NCI-H1105 (cell line): ENCODE results near the gene ANTXR2.

Experiments
- DNase-seq: peaks from one replicate; lab custom pipeline; 2025; lab: John Stamatoyannopoulos, UW

The ANTXR2 gene

DNA sequence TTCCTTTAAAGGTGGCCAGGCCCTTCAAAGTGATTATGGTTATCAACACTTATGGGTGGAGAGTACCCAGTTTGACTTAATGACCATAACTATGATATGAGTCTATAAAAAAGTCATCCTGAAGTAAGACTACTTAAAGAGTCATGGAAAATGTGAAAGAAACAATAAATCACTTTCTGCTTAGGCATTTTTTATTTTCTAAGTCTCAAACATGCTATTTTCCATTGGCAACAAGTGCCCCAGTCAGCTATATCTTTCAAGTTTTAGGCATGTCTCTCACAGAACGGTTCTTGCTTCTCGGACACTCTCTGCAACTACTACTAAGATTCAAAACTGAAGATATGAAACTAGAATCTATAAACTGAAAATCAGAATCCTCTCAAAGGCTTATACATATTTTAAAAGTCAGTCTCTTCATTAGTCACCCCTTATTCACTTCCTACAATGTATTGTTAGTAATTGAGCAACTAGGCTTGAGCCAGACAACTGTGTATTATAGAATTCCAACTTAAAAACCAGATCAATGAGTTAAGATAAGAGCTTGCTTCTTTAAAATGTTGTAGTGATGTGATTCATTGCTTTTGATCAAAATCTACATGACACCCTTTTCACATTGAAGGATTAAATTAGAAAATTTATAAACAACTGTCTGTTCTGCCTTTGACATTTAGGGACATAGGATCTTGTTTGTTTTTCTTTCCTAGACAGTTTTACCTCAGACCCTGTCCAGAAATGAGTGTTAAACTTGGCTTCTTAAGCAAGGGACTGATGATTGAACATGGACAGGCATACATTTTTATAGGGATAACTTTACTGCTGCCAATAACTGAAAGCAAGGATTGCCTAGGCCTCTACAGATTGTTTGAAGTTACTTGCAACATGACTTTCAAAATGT lies 2.9 kb downstream of the ANTXR2 start:
- DNase-seq: no peak

- DNase-seq: no peak
These were observed 3.8 kb downstream of the ANTXR2 start for GRCh38 chr4:80069108-80069836.

DNA sequence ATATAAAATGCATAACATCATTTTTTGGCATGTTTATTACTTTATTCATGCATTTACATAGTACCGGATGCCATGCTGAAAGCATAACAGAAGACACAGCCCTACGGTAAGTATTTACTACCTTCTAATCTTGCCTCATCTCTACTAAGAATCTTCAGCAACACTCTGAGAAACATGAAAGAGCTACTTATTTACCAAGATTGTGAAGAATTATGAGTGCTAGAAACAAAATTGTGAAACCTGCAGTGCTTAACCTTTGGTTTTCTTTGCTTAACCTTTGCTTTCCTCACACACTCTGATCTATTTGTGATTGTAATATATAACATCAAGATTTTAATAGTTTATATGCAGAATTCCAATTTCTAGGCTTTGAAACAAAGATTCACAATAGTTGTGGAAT lies 7.4 kb downstream of the ANTXR2 start:
- no peak for DNase-seq

- no peak for DNase-seq
These were observed 10.5 kb downstream of the ANTXR2 start for GRCh38 chr4:80062527-80062926.

DNA sequence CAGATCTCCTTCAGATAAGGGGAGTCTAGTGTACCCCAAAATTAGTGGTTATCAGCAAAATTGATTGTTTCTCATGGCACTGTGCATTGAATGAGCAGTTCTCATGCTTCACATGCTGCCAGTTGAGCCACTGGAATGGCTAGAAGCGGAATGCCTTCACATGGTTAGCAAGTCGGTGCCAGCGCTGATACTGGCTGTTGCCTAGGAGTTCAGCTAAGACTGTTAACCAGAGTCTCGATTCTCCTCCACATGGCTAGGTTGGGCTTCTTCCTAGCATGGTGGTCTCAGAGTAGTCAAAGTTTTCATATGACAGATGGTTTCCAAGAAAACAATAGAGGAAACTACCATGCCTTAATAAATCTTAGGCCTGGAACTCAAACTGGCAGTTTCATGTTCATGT lies 12.2 kb downstream of the ANTXR2 start:
- no peak for DNase-seq

- DNase-seq: no peak
These were observed 14.3 kb downstream of the ANTXR2 start for GRCh38 chr4:80058740-80059139.

DNA sequence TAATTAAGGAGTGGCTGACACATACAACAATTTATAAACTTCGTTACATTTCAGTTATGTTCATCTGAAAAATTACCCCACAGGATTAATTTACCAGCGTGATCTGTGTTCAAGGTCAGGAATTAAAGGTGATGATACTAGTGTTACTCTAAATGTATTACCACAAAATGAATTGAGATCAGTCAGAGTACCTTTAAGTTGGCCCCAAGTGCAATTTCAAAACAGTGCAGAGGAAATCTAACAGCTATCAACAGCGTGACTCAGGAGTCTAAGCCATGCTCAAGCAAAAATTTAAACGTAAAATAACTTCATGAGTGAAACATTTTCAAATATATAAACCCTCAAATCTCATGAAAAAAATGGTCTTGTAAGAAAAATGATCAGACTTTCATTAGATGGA lies 18.7 kb downstream of the ANTXR2 start:
- DNase-seq: no peak

- DNase-seq: no peak
These were observed 19.7 kb downstream of the ANTXR2 start for GRCh38 chr4:80053140-80053910.

DNA sequence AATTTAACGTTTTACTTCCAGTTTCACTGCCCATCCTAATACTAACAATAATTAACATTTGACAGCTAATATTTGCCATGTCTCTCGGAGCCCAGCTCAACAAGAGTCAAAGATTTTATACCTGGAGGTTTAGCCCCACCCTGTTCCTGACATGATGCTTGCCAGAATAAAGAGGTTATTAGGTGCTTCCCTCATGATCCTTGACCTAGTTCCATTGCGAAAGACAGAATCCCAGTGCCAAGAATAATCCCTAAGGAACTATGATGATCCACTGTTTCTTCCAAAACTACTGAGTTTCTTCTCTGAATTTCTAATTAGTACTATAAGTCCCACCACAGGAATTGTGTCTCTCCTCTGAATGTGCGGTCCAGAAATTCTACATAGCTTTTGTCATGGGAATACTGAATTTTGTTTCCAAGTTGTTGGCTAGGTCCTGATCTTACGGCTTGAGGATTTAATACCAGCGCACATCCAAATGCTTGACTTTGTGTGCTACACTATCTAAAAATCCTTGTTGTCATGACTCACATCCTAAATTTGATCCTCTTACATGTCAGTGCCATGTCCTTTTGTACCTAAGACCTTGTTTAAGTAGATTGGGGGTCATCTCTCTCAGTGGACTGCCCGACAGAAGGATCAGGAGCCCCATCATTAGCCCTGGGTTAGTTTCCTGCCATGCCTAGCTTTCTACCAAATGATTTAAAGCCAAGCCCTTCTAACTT lies 23.1 kb downstream of the ANTXR2 start:
- DNase-seq: no peak

DNA sequence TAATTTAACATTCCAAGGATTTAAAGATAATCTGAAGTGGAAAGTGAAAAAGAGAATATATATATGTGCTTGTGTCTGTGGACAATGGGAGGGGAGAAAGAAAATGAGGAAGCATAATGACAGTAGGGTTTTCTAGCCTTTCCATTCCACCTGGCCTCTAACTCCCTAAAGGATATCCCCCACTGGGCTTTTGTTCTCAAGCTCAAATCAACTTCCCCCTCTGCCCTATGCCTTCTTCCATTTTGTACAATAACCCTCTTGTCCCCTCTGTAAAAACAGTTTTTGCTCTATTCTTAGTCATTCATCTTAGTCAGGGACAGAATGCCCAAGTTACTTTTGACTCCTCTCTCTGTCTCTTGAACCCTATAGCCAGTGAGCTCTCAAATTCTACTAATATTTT lies 23.6 kb downstream of the ANTXR2 start:
- DNase-seq: no peak

DNA sequence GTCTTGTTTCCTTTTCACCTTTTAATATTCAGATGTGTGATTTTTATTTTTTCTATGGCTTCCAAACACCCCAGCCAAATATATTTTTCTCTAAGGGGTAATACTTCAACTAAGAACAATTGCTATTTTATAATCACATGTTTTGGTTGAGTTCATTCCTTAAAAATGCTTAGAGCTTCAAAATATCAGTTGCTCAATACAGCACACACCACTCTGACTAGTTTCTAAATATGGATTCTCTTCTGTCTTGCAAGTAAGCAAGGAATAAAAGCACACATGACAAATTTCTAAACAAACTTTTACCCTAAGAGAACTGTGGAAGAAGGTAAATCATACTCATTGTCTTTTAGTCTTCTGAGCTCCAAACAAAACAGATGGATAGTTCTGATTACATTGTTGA lies 27.2 kb downstream of the ANTXR2 start:
- DNase-seq: no peak

DNA sequence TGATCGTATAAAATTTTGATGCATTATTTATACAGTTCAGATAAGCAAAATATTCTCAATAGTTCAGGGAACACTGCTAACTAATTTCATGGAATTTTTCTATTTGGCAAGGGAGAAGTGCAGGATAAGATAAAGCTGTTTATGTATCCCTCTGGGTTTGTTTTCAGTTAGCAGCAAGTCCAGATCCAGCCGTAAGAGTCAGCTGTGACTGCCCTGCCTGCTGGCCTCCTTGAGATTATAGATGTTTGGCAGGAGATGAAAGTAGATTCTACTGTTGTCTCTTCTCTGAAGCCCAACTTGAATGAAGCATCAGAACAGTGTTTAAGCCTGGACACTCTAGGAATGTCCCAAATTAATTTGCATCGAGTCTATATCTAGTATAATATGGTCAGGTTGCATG lies 29.5 kb downstream of the ANTXR2 start:
- no peak for DNase-seq

DNA sequence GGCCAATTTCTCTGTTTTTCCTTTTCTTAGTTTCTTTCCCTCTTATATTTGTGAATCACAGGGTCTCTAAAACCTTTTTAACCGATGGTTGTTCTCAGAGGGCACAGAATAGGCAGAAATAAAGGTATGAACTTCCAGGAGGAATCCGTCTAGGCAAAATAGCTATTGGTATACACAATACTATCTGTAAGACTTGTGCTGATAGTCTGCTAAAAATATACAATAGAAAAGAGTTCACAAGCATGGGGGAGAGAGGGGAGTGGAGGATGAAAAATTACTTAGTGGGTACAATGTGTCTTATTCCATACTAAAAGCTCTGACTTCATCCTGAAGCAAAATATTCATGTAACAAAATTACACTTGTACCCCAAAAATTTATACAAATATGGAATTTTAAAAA lies 30.2 kb downstream of the ANTXR2 start:
- no peak for DNase-seq

- no peak for DNase-seq
These were observed 35.2 kb downstream of the ANTXR2 start for GRCh38 chr4:80037864-80038263.

DNA sequence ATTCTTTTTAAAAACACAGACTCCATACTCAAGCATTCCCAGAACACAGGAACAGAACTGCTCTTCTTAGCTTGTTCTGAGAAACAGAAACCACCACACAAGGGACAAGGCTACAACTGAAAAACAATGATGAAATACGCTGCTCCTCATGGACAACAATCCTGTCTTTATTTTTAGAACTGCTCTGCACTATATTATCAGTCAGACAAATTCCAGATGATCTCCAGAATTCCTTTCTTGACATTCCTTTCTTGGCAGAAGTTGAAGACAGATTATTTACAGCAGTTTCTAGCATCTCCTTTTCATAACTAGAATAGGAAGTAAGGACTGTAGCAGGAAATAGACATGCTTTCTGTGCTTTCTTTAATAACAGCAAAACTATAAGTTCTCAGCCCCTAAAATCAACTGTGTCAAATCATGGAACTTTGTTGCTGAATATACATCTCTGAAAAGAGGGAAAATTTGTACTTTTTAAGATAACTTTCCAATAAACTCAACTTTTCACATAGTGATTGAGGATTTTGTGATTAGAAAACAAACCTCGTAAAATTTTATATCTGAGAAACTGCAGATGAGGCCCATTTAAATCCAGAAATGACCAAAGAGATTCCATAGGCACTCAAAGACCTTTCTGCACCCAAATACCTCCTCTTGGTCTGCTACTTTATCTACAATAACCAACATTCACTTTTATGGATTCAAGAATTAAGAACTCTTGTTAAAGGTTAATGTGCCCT lies 35.9 kb downstream of the ANTXR2 start:
- DNase-seq: no peak

GRCh38 chr4:80036306-80036705 lies 36.7 kb downstream of the ANTXR2 start:
- no peak for DNase-seq

- no peak for DNase-seq
These were observed 37.7 kb downstream of the ANTXR2 start for GRCh38 chr4:80035336-80035735.

DNA sequence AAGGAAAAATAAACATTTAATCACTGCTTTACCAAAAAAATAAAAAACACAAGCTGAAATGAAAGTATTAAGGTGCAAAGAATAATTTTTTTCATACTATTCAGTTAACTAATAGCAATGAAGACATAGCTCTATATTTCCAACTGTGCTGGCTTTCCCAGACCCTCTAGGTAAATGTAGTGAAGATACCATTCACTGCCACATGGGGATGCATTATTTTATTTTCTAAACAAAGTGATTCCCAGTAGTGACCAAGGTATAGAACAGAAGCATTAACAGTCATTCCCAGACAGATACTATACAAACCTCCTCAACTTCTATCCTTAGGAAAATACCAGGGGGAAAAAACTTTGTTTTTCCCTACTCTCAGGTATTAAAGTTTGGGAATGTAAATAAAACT lies 39.4 kb downstream of the ANTXR2 start:
- no peak for DNase-seq

GRCh38 chr4:80029364-80029763 lies 43.7 kb downstream of the ANTXR2 start:
- DNase-seq: no peak

DNA sequence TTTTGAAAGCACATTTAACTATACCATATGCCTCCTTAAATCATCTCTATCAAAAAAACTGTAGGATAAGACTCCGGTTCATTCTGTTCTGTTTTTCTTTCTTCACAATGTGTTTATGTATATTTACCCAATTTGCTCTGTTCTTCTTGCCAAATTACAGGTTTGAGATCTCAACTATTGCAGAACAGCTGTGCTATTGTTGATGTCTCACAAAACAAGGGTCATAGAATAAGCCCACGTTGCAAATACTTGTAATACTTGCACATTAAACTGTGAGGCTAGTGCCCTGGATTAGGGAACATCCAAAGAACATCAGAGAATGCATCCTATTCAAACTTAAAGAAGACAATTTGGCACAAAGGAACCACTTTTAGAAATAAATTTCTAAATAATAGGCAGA lies 45.4 kb downstream of the ANTXR2 start:
- no peak for DNase-seq

DNA sequence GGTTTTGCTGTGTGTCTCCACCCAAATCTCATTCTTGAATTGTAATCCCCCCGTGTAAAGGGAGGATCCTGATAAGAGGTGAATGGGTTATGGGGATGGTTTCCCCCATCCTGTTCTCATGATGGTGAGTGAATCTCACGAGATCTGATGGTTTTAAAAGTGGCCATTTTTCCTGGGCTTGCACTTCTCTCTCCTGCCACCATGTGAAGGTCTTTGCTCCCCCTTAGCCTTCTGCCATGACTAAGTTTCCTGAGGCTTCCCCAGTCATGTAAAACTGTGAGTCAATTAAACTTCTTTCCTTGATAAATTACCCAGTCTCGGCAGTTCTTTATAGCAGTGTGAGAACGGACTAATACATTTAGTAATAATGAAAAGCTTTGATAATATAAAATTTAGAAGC lies 46.9 kb downstream of the ANTXR2 start:
- no peak for DNase-seq
